ENCODE measurements around the gene ARHGAP31.

DNA sequence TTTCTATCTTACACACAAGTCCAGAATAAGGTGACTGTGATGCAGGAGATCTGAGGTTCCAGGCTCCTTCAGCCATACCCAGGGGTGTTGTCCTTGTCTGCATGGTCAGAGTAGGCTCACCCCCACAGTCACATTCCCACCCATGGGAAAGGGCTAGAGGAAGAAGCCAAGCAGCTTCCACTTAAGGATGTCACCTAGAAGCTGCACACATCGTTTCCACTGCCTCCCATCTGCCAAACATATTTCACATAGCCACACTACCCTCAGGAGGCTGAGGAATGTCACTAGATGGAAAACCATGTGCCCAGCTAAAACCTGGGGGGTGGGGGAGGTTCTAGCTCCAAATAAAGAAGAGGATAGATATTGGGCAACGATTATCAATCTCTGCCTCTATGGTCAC, 111.1 kb downstream of the ARHGAP31 start:
- TF ChIP-seq YY1 (IDR thresholded peaks at IDR 0.05; ENCODE audit: insufficient read depth, insufficient read length) (no peak), SUZ12 (IDR thresholded peaks at IDR 0.05; ENCODE audit: extremely low read depth, insufficient read depth, insufficient read length) (no peak)
